Prostate gland (tissue), 2 donors: ENCODE results near the gene CSKMT. TPM values are rescaled to one million over a fixed set of nuclear protein-coding genes. Genes with fewer than 3 reads are reported as not detected.
A peak's percentile ranks its signal among the peaks of the same experiment; 100 is the strongest.

Source experiments
- DNase-seq: peaks from one replicate; pipeline ENCODE4 v3.0.0-alpha.2; 2019; ENCODE audit warnings: low spot score
- H3K27ac ChIP-seq, 2 donors: fragments of 200-600 bp; sonication (generic); 2 replicates each; pipeline ENCODE4 v1.5.1; 2017 to 2019
- H3K27me3 ChIP-seq: fragments of 200-600 bp; sonication (generic); replicated peaks from 2 replicates; pipeline ENCODE4 v1.5.1; 2019; ENCODE audit not compliant: insufficient read depth
- H3K36me3 ChIP-seq, 2 donors: fragments of 200-600 bp; sonication (generic); 1 replicate in 1 of 2; 2 replicates in 1 of 2; pipeline versions ENCODE4 v1.5.1 to v1.8.1; 2017 to 2019
- H3K4me1 ChIP-seq: fragments of 200-600 bp; sonication (generic); replicated peaks from 2 replicates; pipeline ENCODE4 v1.5.1; 2019
- H3K4me3 ChIP-seq, 2 donors: fragments of 200-600 bp; sonication (generic); 2 replicates each; pipeline ENCODE4 v1.5.1; 2017 to 2019
- H3K9me3 ChIP-seq: fragments of 200-600 bp; sonication (generic); 2 replicates; pipeline ENCODE4 v1.5.1; 2017
- CTCF ChIP-seq, 4 experiments: fragments of 200-600 bp in 2 of 4; fragments of 450-650 bp in 2 of 4; sonication (generic) in 2 of 4; IDR thresholded peaks; 1 replicate in 3 of 4; 2 replicates in 1 of 4; pipeline ENCODE4 v1.5.1; 2016 to 2019; ENCODE audit warnings: antibody characterized with exemption in 4 of 4, mild to moderate bottlenecking in 2 of 4, moderate library complexity in 2 of 4
- POLR2A ChIP-seq: fragments of 450-650 bp; IDR thresholded peaks from one replicate; pipeline ENCODE4 v1.6.1; 2016; ENCODE audit warnings: antibody characterized with exemption, mild to moderate bottlenecking
- POLR2AphosphoS5 ChIP-seq: sonication (generic); formaldehyde crosslinking; IDR thresholded peaks from one replicate; pipeline ENCODE4 v1.6.1; 2017; ENCODE audit warnings: antibody characterized with exemption
- WGBS: methylation state at CpG from one replicate; pipeline ENCODE4 v1.1.5; 2018; 5-methylcytosine and 5-hydroxymethylcytosine counted together
- intact Hi-C: fragments of 100-400 bp; cut with DNase I; formaldehyde crosslinking; loops from one replicate; pipeline ENCODE4 v1.14.2; 2022
- total RNA-seq, 2 donors: library from RNA; depleted of rRNA; stranded (reverse); fragments of >200 nt; gene quantifications; one replicate each; pipeline ENCODE4 v1.1.0, GENCODE V29; 2016

CSKMT gene
- total RNA-seq, 2 donors from 2014 or later, result 9.7 to 20.2 TPM

GRCh38 chr11:62656796-62657429 is 8.2 kb upstream of the CSKMT start:
- 51% methylated on average over 5 of the region's 5 CpGs for WGBS
- H3K4me1 ChIP-seq, result peaks cover 6% of the 10 kb centered on the region
- DNase-seq, result no peak
- no peaks in the 10 kb centered on the region for H3K36me3 ChIP-seq
- no peaks in the 10 kb centered on the region for H3K27me3 ChIP-seq
- no peak for TF ChIP-seq CTCF (IDR thresholded peaks at IDR 0.05)
- no peak for TF ChIP-seq POLR2A
- no peak for TF ChIP-seq POLR2AphosphoS5
- no peaks in the 10 kb centered on the region for H3K9me3 ChIP-seq
- no peak overlapping the region for H3K27ac ChIP-seq
- intact Hi-C loops, result no loop called here
- H3K4me3 ChIP-seq, result no peak overlapping the region

- Histone ChIP-seq H3K4me1 (peaks cover 10% of the 10 kb centered on the region), H3K36me3 (no peaks in the 10 kb centered on the region), H3K4me3 (peak overlapping the region; percentile 80 to 86), H3K27me3 (no peaks in the 10 kb centered on the region), H3K27ac (peak overlapping the region; percentile 87 to 90), H3K9me3 (no peaks in the 10 kb centered on the region)
- intact Hi-C loops, result no loop called here
- TF ChIP-seq POLR2AphosphoS5 (no peak), POLR2A (no peak), CTCF (IDR thresholded peaks at IDR 0.05) (no peak)
- DNase-seq, result no peak
- 3% methylated on average over 34 of the region's 36 CpGs for whole genome bisulfite sequencing
Measured at GRCh38 chr11:62664405-62665074, 572 bp upstream of the CSKMT start.

GRCh38 chr11:62665599-62666258 is 617 bp downstream of the CSKMT start:
- H3K4me3 ChIP-seq, result peak overlapping the region; percentile 80 to 86
- peak; percentile 22 for DNase-seq
- no peaks in the 10 kb centered on the region for H3K9me3 ChIP-seq
- TF ChIP-seq POLR2A (no peak), POLR2AphosphoS5 (no peak), CTCF (IDR thresholded peaks at IDR 0.05) (no peak)
- intact Hi-C loops, result no loop called here
- peaks cover 11% of the 10 kb centered on the region for H3K4me1 ChIP-seq
- 1% methylated on average over 39 of the region's 39 CpGs for WGBS
- peak overlapping the region; percentile 87 to 90 for H3K27ac ChIP-seq
- no peaks in the 10 kb centered on the region for H3K27me3 ChIP-seq
- H3K36me3 ChIP-seq, result no peaks in the 10 kb centered on the region

GRCh38 chr11:62666259-62666926 is 1.3 kb downstream of the CSKMT start:
- Histone ChIP-seq H3K4me3 (peak overlapping the region; percentile 80 to 86), H3K9me3 (no peaks in the 10 kb centered on the region), H3K4me1 (peaks cover 12% of the 10 kb centered on the region), H3K36me3 (no peaks in the 10 kb centered on the region), H3K27ac (peak overlapping the region; percentile 87 to 90), H3K27me3 (no peaks in the 10 kb centered on the region)
- intact Hi-C loops, result no loop called here
- DNase-seq, result no peak
- 33% methylated on average over 16 of the region's 16 CpGs for WGBS
- TF ChIP-seq CTCF (IDR thresholded peaks at IDR 0.05) (no peak), POLR2AphosphoS5 (no peak), POLR2A (no peak)
